ENCODE results near the gene MGLL.

DNA sequence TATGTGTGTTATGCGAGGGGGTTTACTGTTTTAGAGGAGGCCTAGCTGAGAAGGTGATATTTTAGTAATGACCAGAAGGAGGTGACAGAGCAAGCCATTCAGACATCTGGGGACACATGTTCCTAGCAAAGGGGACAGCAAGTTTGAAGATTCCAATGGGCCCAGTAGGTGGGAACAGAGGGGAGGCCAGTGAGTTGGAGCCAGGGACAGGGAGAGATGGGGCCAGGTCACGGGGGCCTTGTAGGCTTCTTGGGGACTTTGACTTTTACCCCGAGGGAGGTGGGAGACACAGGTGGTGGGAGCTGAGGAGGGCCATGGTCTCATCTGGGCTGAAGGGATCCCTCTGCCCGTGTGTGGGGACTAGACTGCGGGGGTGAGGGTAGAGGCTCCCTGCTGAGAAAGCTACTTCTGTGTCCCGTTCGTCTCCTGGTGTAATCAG is 72.5 kb downstream of the MGLL start:
- TF ChIP-seq, protein P1, sequence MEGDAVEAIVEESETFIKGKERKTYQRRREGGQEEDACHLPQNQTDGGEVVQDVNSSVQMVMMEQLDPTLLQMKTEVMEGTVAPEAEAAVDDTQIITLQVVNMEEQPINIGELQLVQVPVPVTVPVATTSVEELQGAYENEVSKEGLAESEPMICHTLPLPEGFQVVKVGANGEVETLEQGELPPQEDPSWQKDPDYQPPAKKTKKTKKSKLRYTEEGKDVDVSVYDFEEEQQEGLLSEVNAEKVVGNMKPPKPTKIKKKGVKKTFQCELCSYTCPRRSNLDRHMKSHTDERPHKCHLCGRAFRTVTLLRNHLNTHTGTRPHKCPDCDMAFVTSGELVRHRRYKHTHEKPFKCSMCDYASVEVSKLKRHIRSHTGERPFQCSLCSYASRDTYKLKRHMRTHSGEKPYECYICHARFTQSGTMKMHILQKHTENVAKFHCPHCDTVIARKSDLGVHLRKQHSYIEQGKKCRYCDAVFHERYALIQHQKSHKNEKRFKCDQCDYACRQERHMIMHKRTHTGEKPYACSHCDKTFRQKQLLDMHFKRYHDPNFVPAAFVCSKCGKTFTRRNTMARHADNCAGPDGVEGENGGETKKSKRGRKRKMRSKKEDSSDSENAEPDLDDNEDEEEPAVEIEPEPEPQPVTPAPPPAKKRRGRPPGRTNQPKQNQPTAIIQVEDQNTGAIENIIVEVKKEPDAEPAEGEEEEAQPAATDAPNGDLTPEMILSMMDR (conservative IDR thresholded peaks at IDR 0.05 in 1 of 2, IDR thresholded peaks at IDR 0.05 in 1 of 2; ENCODE audit: extremely low read depth in 1 of 2, insufficient read depth in 1 of 2, low read depth in 1 of 2, low read length in 2 of 2) = peak in 1 of 2 donors; percentile 21
- TF ChIP-seq EZH2 (IDR thresholded peaks at IDR 0.05; ENCODE audit: borderline replicate concordance, low read length) = no peak
